Mesendoderm (in vitro differentiated cells): ENCODE data around the gene CRTAP.

ENCODE experiments used
- DNase-seq: peaks from one replicate; pipeline ENCODE4 v3.0.0; 2013
- H2AK5ac ChIP-seq: 2 replicates; pipeline ENCODE4 v1.6.1; 2013; ENCODE audit warnings: low read length, inconsistent platforms
- H2BK120ac ChIP-seq: 2 replicates; pipeline ENCODE4 v1.6.1; 2013; ENCODE audit warnings: low read depth, mild to moderate bottlenecking, low read length, moderate library complexity, mixed read lengths
- H2BK15ac ChIP-seq: replicated peaks from 2 replicates; pipeline ENCODE4 v1.6.1; 2013; ENCODE audit warnings: low read depth, mild to moderate bottlenecking, moderate library complexity
- H2BK5ac ChIP-seq: 2 replicates; pipeline ENCODE4 v1.6.1; 2013; ENCODE audit warnings: low read length, inconsistent platforms
- H3K18ac ChIP-seq: 2 replicates; pipeline ENCODE4 v1.6.1; 2013; ENCODE audit warnings: mild to moderate bottlenecking, low read length, mixed read lengths
- H3K23ac ChIP-seq: one replicate; pipeline ENCODE4 v1.6.1; 2013; ENCODE audit warnings: low read length
- H3K27ac ChIP-seq: 2 replicates; pipeline ENCODE4 v1.5.1; 2013; ENCODE audit warnings: low read depth, mild to moderate bottlenecking, inconsistent platforms, low read length, moderate library complexity
- H3K27me3 ChIP-seq: 2 replicates; pipeline ENCODE4 v1.6.1; 2013; ENCODE audit warnings: low read length, control low read depth, mild to moderate bottlenecking, inconsistent platforms; ENCODE audit not compliant: insufficient read depth, poor library complexity
- H3K36me3 ChIP-seq: 2 replicates; pipeline ENCODE4 v1.6.1; 2013; ENCODE audit warnings: low read length, inconsistent platforms; ENCODE audit not compliant: control insufficient read depth, insufficient read depth
- H3K4ac ChIP-seq: one replicate; pipeline ENCODE4 v1.6.1; 2013; ENCODE audit warnings: low read depth, mild to moderate bottlenecking, low read length, moderate library complexity
- H3K4me1 ChIP-seq: 2 replicates; pipeline ENCODE4 v1.6.1; 2013; ENCODE audit warnings: low read depth, low read length, inconsistent platforms; ENCODE audit not compliant: control insufficient read depth
- H3K4me2 ChIP-seq: 2 replicates; pipeline ENCODE4 v1.6.1; 2013; ENCODE audit warnings: low read length
- H3K4me3 ChIP-seq: 2 replicates; pipeline ENCODE4 v1.5.1; 2013; ENCODE audit warnings: mild to moderate bottlenecking, low read length
- H3K56ac ChIP-seq: one replicate; pipeline ENCODE4 v1.6.1; 2013; ENCODE audit warnings: low read length
- H3K79me1 ChIP-seq: 2 replicates; pipeline ENCODE4 v1.6.1; 2013; ENCODE audit warnings: low read length, inconsistent platforms
- H3K79me2 ChIP-seq: 2 replicates; pipeline ENCODE4 v1.6.1; 2013; ENCODE audit warnings: mild to moderate bottlenecking, low read length; ENCODE audit not compliant: control insufficient read depth, insufficient read depth
- H3K9ac ChIP-seq: 2 replicates; pipeline ENCODE4 v1.6.1; 2013; ENCODE audit warnings: low read length, inconsistent platforms
- H4K5ac ChIP-seq: one replicate; pipeline ENCODE4 v1.6.1; 2013; ENCODE audit warnings: low read length
- H4K8ac ChIP-seq: one replicate; pipeline ENCODE4 v1.6.1; 2013; ENCODE audit warnings: low read depth, mild to moderate bottlenecking, control low read depth, low read length, moderate library complexity
- WGBS: extraction: QIAGEN DNeasy Blood & Tissue Kit; methylation state at CpG from one replicate; pipeline ENCODE4 v1.1.7; 2013; ENCODE audit warnings: low lambda C conversion rate, missing lambda C conversion rate; ENCODE audit not compliant: insufficient coverage; ENCODE audit errors: extremely low coverage; 5-methylcytosine and 5-hydroxymethylcytosine counted together

The CRTAP gene

GRCh38 chr3:33124638-33125037 lies 10.8 kb downstream of the CRTAP start:
- Histone ChIP-seq H3K4me1 (no peaks in the 10 kb centered on the region), H3K36me3 (no peaks in the 10 kb centered on the region), H2BK15ac (no peak overlapping the region), H4K8ac (no peak overlapping the region), H2BK120ac (no peak overlapping the region), H3K4me2 (no peak overlapping the region), H3K4ac (no peak overlapping the region), H3K9ac (no peak overlapping the region), H3K23ac (no peak overlapping the region), H3K79me2 (no peaks in the 10 kb centered on the region), H3K27ac (no peak overlapping the region), H3K56ac (no peak overlapping the region), H3K18ac (no peak overlapping the region), H2AK5ac (no peak overlapping the region), H3K4me3 (no peak overlapping the region), H3K27me3 (no peaks in the 10 kb centered on the region), H3K79me1 (peaks cover under 1% of the 10 kb centered on the region), H4K5ac (no peak overlapping the region), H2BK5ac (no peak overlapping the region)
- DNase-seq = no peak
- WGBS = no CpG with 5 or more reads among the region's 1 CpG

GRCh38 chr3:33125840-33126239 lies 12.0 kb downstream of the CRTAP start:
- Histone ChIP-seq H4K5ac (no peak overlapping the region), H2AK5ac (no peak overlapping the region), H3K4ac (no peak overlapping the region), H3K56ac (no peak overlapping the region), H2BK5ac (no peak overlapping the region), H2BK120ac (no peak overlapping the region), H3K79me2 (no peaks in the 10 kb centered on the region), H2BK15ac (no peak overlapping the region), H4K8ac (no peak overlapping the region), H3K4me1 (no peaks in the 10 kb centered on the region), H3K4me3 (no peak overlapping the region), H3K9ac (no peak overlapping the region), H3K36me3 (peaks cover under 1% of the 10 kb centered on the region), H3K79me1 (no peaks in the 10 kb centered on the region), H3K27ac (no peak overlapping the region), H3K4me2 (no peak overlapping the region), H3K27me3 (no peaks in the 10 kb centered on the region), H3K23ac (no peak overlapping the region), H3K18ac (no peak overlapping the region)
- no CpG with 5 or more reads among the region's 3 CpGs for WGBS
- no peak for DNase-seq

- Histone ChIP-seq H2BK5ac (no peak overlapping the region), H3K56ac (no peak overlapping the region), H3K27ac (no peak overlapping the region), H3K79me1 (no peaks in the 10 kb centered on the region), H2BK15ac (no peak overlapping the region), H3K9ac (no peak overlapping the region), H3K36me3 (peaks cover 4% of the 10 kb centered on the region), H3K18ac (no peak overlapping the region), H3K79me2 (no peaks in the 10 kb centered on the region), H4K5ac (no peak overlapping the region), H3K23ac (no peak overlapping the region), H3K4me2 (no peak overlapping the region), H3K27me3 (no peaks in the 10 kb centered on the region), H3K4me3 (no peak overlapping the region), H2AK5ac (no peak overlapping the region), H2BK120ac (no peak overlapping the region), H3K4ac (no peak overlapping the region), H3K4me1 (no peaks in the 10 kb centered on the region), H4K8ac (no peak overlapping the region)
- DNase-seq = peak; percentile 51
- WGBS = no CpG with 5 or more reads among the region's 1 CpG
These were observed 14.9 kb downstream of the CRTAP start for GRCh38 chr3:33128706-33129105.

GRCh38 chr3:33130144-33130543 lies 16.3 kb downstream of the CRTAP start:
- peaks cover 5% of the 10 kb centered on the region for H3K36me3 ChIP-seq
- no peaks in the 10 kb centered on the region for H3K4me1 ChIP-seq
- no peak overlapping the region for H2BK15ac ChIP-seq
- DNase-seq = no peak
- no peak overlapping the region for H4K8ac ChIP-seq
- H2BK120ac ChIP-seq = no peak overlapping the region
- H3K27me3 ChIP-seq = no peaks in the 10 kb centered on the region
- H4K5ac ChIP-seq = no peak overlapping the region
- H3K18ac ChIP-seq = no peak overlapping the region
- no peaks in the 10 kb centered on the region for H3K79me2 ChIP-seq
- no peak overlapping the region for H3K56ac ChIP-seq
- H3K79me1 ChIP-seq = no peaks in the 10 kb centered on the region
- no peak overlapping the region for H3K9ac ChIP-seq
- no peak overlapping the region for H3K23ac ChIP-seq
- no peak overlapping the region for H2BK5ac ChIP-seq
- H3K4me3 ChIP-seq = no peak overlapping the region
- no peak overlapping the region for H3K4ac ChIP-seq
- H3K27ac ChIP-seq = no peak overlapping the region
- no peak overlapping the region for H2AK5ac ChIP-seq
- WGBS = no CpG with 5 or more reads among the region's 2 CpGs
- H3K4me2 ChIP-seq = no peak overlapping the region

- H2BK5ac ChIP-seq = no peak overlapping the region
- no CpG with 5 or more reads among the region's 6 CpGs for WGBS
- H2BK120ac ChIP-seq = no peak overlapping the region
- H2AK5ac ChIP-seq = no peak overlapping the region
- no peak overlapping the region for H4K8ac ChIP-seq
- H3K56ac ChIP-seq = no peak overlapping the region
- no peaks in the 10 kb centered on the region for H3K79me1 ChIP-seq
- no peak overlapping the region for H3K4ac ChIP-seq
- H3K23ac ChIP-seq = no peak overlapping the region
- H3K4me1 ChIP-seq = no peaks in the 10 kb centered on the region
- H3K36me3 ChIP-seq = peaks cover 5% of the 10 kb centered on the region
- H3K18ac ChIP-seq = no peak overlapping the region
- no peak overlapping the region for H3K4me3 ChIP-seq
- H3K27me3 ChIP-seq = no peaks in the 10 kb centered on the region
- no peak overlapping the region for H4K5ac ChIP-seq
- DNase-seq = peak; percentile 91
- H2BK15ac ChIP-seq = no peak overlapping the region
- no peaks in the 10 kb centered on the region for H3K79me2 ChIP-seq
- H3K9ac ChIP-seq = no peak overlapping the region
- H3K27ac ChIP-seq = no peak overlapping the region
- no peak overlapping the region for H3K4me2 ChIP-seq
These were observed 17.7 kb downstream of the CRTAP start for GRCh38 chr3:33131331-33132018.

GRCh38 chr3:33132019-33132360 lies 18.2 kb downstream of the CRTAP start:
- no peak for DNase-seq
- Histone ChIP-seq H4K5ac (no peak overlapping the region), H3K27me3 (no peaks in the 10 kb centered on the region), H2BK5ac (no peak overlapping the region), H3K18ac (no peak overlapping the region), H3K4me3 (no peak overlapping the region), H3K23ac (no peak overlapping the region), H3K79me2 (no peaks in the 10 kb centered on the region), H3K56ac (no peak overlapping the region), H2AK5ac (no peak overlapping the region), H3K27ac (no peak overlapping the region), H3K4ac (no peak overlapping the region), H3K36me3 (peaks cover 5% of the 10 kb centered on the region), H3K79me1 (no peaks in the 10 kb centered on the region), H3K4me1 (no peaks in the 10 kb centered on the region), H2BK15ac (no peak overlapping the region), H3K9ac (no peak overlapping the region), H4K8ac (no peak overlapping the region), H3K4me2 (no peak overlapping the region), H2BK120ac (no peak overlapping the region)
- WGBS = no CpG with 5 or more reads among the region's 1 CpG
